Endothelial cell of umbilical vein (primary cell): ENCODE data around the gene PPP2R2C.

ENCODE experiments used
- CTCF ChIP-seq, 2 donors: IDR thresholded peaks; 1 replicate in 1 of 2; 2 replicates in 1 of 2; pipeline ENCODE4 v1.5.1; 2011; ENCODE audit warnings: low read length in 2 of 2, mild to moderate bottlenecking in 2 of 2, moderate library complexity in 2 of 2, control low read depth in 1 of 2, inconsistent platforms in 1 of 2, low read depth in 1 of 2; ENCODE audit not compliant: insufficient read depth in 1 of 2; ENCODE audit errors: extremely low read depth in 1 of 2
- EZH2 ChIP-seq: IDR thresholded peaks from 2 replicates; pipeline ENCODE4 v1.6.1; 2012; ENCODE audit warnings: borderline replicate concordance, low read depth, mild to moderate bottlenecking, moderate library complexity, low read length, inconsistent platforms; ENCODE audit not compliant: severe bottlenecking
- POLR2AphosphoS5 ChIP-seq: IDR thresholded peaks from 2 replicates; pipeline ENCODE4 v1.6.1; 2012; ENCODE audit warnings: low read depth, mild to moderate bottlenecking, control low read depth, low read length, moderate library complexity; ENCODE audit not compliant: insufficient read depth

GRCh38 chr4:6277139-6277802 is 195.1 kb downstream of the PPP2R2C start:
- TF ChIP-seq CTCF (IDR thresholded peaks at IDR 0.05; ENCODE audit: extremely low read depth in 1 of 2, insufficient read depth in 1 of 2, low read depth in 1 of 2, low read length in 2 of 2) (no peak), POLR2AphosphoS5 (no peak), EZH2 (no peak)
